ENCODE data around the gene C17orf100.

GRCh38 chr17:6670999-6671398 is 19.4 kb downstream of the C17orf100 start:
- TF ChIP-seq MTA2 (IDR thresholded peaks at IDR 0.05; ENCODE audit: low read depth) (no peak), SUZ12 (IDR thresholded peaks at IDR 0.05; ENCODE audit: unreplicated experiment) (no peak), JUND (IDR thresholded peaks at IDR 0.05; ENCODE audit: low read depth, low read length) (no peak), SMC3 (IDR thresholded peaks at IDR 0.05; ENCODE audit: borderline replicate concordance, low read length) (no peak), KDM1A (IDR thresholded peaks at IDR 0.05; ENCODE audit: borderline replicate concordance) (no peak), EZH2 (IDR thresholded peaks at IDR 0.05; ENCODE audit: borderline replicate concordance, control insufficient read depth, low read depth, low read length) (no peak), HCFC1 (IDR thresholded peaks at IDR 0.05; ENCODE audit: low read length) (no peak), CHD2 (IDR thresholded peaks at IDR 0.05; ENCODE audit: borderline replicate concordance, low read depth, low read length) (no peak), MYC (IDR thresholded peaks at IDR 0.05; ENCODE audit: insufficient read depth, insufficient read length, insufficient replicate concordance, low read length, severe bottlenecking) (no peak), POLR2A (IDR thresholded peaks at IDR 0.05; ENCODE audit: low read depth, low read length) (no peak)
